HG02642 (cell line): ENCODE measurements around the gene PLAAT2.

ENCODE experiments used
- ATAC-seq: cut with Tn5 transposase; IDR thresholded peaks from one replicate; pipeline ENCODE4 v1.9.1; 2021; ENCODE audit warnings: mild to moderate bottlenecking; ENCODE audit not compliant: unreplicated experiment, poor library complexity

PLAAT2 gene

DNA sequence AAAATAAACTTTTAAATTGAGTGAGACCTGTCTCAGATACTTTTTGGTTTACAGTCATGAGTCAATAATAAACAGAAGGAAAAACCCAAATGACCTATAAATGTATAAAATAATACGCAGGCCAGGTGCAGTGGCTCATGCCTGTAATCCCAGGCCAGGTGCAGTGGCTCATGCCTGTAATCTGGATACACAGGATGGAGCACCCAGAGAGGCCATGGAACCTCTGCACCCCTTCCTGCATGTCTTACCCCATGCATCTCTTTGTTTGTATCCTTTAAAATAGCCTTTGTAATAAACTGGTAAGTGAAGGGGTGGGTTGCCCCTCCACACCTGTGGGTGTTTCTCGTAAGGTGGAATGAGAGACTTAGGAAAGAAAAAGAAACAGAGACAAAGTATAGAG is 35.5 kb downstream of the PLAAT2 start:
- ATAC-seq = no peak

- no peak for ATAC-seq
Measured at GRCh38 chr11:63523151-63523550, 40.0 kb downstream of the PLAAT2 start.

DNA sequence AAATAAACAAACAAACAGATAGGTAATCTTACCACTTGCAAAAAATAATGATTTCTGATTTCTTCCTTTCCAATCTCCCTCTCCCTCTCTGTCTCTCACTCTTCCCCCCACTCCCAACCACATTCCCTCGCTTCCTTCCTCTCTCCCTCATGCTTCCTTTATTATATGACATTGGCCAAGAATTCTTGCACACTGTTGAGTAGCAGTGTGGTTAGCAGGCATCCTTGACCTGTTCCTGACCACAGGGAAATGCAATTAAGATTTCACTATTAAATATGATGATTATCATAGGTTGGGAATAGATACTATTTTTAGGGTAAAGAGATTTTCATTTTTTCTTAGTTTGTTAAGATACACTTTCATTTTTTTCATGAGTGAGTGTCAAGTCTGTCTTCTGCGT is 41.3 kb downstream of the PLAAT2 start:
- ATAC-seq = no peak

DNA sequence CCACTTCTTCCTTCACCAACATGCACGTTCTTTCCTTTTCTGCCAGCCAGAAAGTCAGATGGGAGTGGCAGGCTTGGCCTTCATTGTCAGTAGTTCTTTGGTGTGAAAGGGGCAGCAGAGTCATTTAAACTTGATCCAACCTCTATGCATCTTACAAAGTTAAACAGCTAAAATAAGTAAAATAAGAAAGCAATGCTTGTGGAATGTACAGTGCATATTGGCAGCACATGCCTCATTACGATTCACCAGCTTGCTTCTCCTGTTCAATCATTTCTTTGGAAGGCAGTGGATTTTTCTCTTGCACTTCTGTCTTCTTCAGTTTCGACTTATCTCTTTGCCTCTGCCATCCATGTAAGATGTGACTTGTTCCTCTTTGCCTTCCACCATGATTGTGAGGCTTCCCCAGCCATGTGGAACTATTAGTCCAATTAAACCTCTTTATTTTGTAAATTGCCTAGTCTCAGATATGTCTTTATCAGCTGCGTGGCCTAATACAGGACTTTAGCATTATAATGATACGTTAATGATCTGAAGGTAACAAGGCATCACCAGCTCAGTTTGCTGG is 42.5 kb downstream of the PLAAT2 start:
- ATAC-seq = no peak

DNA sequence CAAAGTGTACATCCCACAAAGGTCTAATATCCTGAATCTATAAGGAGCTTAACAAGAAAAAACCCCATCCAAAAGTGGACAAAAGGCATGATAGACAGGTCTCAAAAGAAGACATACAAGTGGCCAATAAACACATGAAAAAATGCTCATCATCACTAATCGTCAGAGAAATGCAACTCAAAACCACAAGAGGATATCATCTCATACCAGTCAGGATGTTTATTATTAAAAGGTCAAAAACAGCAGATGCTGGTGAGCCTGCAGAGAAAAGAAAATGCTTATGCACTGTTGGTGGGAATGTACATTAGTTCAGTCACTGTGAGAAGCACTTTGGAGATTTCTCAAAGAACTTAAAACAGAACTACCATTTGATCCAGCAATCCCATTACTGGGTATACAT is 44.6 kb downstream of the PLAAT2 start:
- ATAC-seq = no peak

GRCh38 chr11:63517156-63517555 is 46.0 kb downstream of the PLAAT2 start:
- ATAC-seq = no peak

DNA sequence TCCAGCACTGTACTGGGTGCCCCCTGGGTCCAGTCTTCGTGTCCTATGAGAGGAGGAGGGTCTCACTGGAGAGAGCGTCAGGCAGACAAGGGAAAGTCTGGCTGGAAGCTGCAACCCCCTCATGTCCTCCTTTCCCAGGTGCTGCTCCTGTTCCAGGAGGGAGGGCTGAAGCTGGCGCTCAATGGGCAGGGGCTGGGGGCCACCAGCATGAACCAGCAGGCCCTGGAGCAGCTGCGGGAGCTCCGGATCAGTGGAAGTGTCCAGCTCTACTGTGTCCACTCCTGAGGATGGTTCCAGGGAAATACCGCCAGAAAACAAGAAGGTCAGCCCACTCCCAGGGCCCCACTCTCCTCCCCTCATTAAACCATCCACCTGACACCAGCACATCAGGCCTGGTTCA is 47.1 kb downstream of the PLAAT2 start:
- ATAC-seq = no peak

DNA sequence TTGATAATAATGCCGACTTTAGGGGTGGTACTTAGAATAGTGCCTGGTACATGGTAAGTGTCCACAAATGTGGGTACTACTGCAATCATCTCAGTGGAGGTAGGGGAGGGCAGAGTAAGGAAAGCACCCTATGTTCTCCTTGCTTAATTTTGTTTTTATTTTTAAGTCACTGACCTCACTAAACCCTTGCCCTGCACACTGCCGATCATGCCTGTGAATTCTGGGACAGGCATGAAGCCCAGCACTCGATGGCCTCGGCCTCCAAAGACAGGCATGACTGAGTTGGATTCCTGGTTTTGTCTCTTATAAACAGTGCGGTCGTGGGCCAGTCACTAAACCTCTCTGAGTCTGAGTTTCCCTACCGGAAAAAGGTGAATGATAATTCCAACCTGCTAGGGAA is 50.4 kb downstream of the PLAAT2 start:
- no peak for ATAC-seq

DNA sequence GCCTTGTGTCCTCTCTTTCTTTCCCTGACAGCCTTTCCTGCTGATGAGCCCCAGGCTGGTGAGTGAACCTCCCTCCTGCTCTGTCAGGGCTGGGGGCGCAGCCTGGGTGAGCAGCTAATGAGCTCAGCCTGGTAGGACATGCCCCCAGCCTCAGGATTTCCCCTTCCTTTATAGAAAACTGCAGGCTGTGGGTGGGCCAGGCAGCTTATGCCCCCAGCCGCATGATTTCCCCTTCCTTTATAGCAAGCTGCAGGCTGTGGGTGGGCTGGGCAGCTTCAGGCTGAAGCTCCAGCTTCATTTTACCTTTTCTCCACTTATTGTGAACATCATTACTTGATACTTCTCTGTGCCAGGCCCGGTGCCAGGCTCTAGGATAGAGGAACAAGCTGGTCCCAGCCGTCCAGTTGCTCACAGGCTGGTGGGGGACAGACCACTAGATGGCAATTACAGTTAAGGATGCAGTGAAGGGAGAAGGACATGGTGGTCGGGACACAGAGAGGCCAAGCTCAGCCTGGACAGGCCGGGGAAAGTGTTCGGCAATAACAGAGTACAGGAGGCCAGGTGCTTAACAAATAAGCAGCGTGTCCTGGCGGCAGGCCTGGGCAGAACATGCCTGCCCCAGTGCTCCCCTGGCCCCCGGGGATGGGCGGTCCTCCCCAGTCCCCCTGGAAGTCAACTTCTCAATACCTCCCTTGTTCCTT is 52.0 kb downstream of the PLAAT2 start:
- no peak for ATAC-seq

GRCh38 chr11:63510360-63511047 is 52.7 kb downstream of the PLAAT2 start:
- no peak for ATAC-seq

GRCh38 chr11:63508745-63509144 is 54.4 kb downstream of the PLAAT2 start:
- no peak for ATAC-seq

DNA sequence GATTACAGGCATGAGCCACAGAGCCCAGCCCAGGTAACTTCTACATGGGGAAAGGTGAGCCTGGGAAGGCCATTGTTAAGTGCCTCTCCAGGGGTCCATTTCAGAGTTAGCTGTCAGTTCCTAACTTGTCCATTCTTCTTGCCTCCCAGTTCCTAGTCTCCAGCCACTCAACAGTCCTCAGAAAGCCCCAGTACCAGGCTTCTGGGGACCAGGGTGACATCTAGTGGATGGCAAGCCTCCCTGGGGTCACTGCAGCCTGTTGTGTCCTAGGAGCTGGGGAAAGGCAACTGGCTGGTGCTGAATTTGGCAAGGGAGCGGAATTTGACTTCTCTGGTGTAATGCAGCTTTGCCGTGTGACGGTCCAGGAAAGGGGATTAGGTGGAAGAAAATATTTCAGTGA is 55.2 kb downstream of the PLAAT2 start:
- no peak for ATAC-seq

DNA sequence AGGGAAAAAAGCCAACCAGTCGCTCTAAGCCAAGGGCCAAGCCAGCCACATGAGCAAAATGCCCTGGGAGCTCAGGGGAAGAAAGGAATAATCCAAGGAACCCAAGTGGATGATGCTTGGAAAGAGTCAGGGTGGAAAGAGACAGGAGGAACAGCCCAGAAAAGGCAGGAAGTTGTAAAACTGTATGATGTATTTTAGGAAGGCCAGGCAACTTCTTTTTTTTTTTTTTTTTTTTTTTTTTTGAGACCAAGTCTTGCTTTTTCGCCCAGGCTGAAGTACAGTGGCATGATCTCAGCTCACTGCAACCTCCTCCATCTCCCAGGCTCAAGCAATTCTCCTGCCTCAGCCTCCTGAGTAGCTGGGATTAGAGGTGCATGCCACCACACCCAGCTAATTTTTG is 55.7 kb downstream of the PLAAT2 start:
- ATAC-seq = no peak

DNA sequence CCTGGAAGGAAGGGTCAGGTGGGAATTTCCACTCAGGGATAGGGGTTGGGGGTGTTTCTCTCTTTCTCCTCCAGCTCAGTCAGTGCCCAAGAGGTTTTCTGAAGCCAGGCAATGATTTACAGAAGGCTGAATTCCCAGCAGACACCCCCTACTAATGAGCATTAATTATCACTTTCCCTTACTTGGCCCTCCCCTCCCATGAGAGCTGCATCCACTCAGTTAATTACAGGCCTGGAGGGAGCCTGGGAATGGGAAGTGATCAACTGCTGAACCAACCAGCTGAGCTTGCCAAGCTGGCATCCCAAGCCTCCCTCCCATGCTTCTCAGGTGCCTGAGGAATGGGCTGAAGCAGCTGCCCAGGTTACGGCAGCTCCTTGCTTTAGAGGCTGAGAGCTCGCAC is 56.3 kb downstream of the PLAAT2 start:
- no peak for ATAC-seq

GRCh38 chr11:63505857-63506528 is 57.2 kb downstream of the PLAAT2 start, which contains the start of gene LGALS12:
Gene LGALS12, plus strand, starts transcription at chr11:63506084. Its CDS starts 375 bp downstream, at chr11:63506459.
- ATAC-seq = no peak

DNA sequence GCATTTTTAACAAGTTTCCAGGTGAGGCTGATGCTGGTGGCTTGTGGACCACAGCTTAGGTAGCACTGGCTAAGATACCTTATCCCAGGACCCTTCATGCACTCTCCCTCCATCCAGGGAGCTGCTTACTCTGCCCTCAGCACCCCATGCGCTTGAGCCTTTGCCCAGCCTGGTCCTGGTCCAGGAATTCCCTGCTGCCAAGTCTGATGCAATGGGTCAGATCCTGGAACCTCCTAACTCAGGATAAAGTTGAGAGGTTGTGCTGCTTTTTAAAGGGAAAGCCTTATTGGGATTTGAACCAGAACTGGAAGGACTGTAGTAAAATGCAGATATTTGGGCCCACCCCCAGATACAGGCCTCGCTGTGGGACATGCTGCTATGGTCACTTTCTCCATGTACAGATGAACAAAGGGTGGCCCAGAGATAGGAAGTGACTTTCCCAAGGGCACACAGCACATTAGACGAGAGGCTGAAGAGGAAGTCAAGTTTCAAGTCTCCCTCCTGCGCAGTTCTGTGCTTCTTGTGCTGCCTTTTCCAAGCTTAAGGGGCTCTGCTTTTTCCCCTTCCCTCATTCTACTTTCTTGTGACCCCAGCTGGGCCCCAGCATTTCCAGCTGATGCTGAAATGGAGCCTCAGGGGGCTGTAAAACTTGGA is 58.1 kb downstream of the PLAAT2 start:
- no peak for ATAC-seq

DNA sequence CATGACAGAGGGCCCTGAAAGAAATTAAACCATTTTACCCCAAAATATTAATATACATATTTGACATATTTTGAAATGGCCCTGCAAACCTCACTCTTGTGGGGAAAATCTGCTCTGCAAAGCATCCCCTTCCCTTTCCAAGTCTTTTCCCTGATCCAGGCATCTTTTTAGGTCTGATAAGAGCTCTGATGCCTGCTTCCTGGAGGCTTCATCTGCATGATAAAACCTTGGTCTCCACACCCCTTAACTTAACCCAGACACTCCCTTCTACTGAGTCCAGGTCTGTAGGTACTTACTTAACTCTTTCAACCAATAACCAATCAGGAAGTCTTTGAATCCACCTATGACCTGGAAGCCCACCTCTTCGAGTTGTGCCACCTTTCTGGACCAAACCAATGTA is 59.1 kb downstream of the PLAAT2 start:
- ATAC-seq = no peak

GRCh38 chr11:63503492-63503891 is 59.7 kb downstream of the PLAAT2 start:
- no peak for ATAC-seq
